Large intestine (tissue), 12 donors: ENCODE data around the gene FOXL2NB. TPM values are rescaled to one million over a fixed set of nuclear protein-coding genes. Genes with fewer than 3 reads are reported as not detected.
A peak's percentile ranks its signal among the peaks of the same experiment; 100 is the strongest.

ENCODE experiments used
- DNase-seq, 2 donors: peaks; one replicate each; pipeline versions ENCODE4 v3.0.0 to v3.0.0-alpha.2; 2013
- H3K27ac ChIP-seq: one replicate; pipeline ENCODE4 v1.5.1; 2013; ENCODE audit warnings: low read length
- H3K27me3 ChIP-seq: 2 replicates; pipeline ENCODE4 v1.6.1; 2013; ENCODE audit warnings: low read length; ENCODE audit not compliant: control insufficient read depth, insufficient read depth
- H3K36me3 ChIP-seq: 2 replicates; pipeline ENCODE4 v1.6.1; 2013; ENCODE audit warnings: low read length; ENCODE audit not compliant: control insufficient read depth, insufficient read depth
- H3K4me1 ChIP-seq: one replicate; pipeline ENCODE4 v1.6.1; 2013; ENCODE audit warnings: low read length; ENCODE audit not compliant: control insufficient read depth, insufficient read depth
- H3K4me3 ChIP-seq: one replicate; pipeline ENCODE4 v1.5.1; 2013; ENCODE audit warnings: low read length
- H3K9me3 ChIP-seq: one replicate; pipeline ENCODE4 v1.6.1; 2013; ENCODE audit warnings: mild to moderate bottlenecking, low read depth, low read length, moderate library complexity; ENCODE audit not compliant: control insufficient read depth
- WGBS: methylation state at CpG from one replicate; pipeline ENCODE4 v1.1.5; 2013; ENCODE audit warnings: low lambda C conversion rate; ENCODE audit not compliant: insufficient coverage; 5-methylcytosine and 5-hydroxymethylcytosine counted together
- long read RNA-seq, 11 donors: transcript quantifications; one replicate each; lab custom pipeline, GENCODE V29; 2026
- polyA plus RNA-seq: library from polyadenylated mRNA; unstranded; fragments of 120-200 nt; gene quantifications from one replicate; pipeline ENCODE4 v1.2.1, GENCODE V29; 2013

FOXL2NB gene
- polyA plus RNA-seq = not detected
- long read RNA-seq, donor 1 = 0 reads
- long read RNA-seq, donor 2 = 0 reads
- long read RNA-seq, donor 3 = 0 reads
- long read RNA-seq, donor 4 = 0 reads
- long read RNA-seq, donor 5 = 0 reads
- long read RNA-seq, donor 6 = 0 reads
- long read RNA-seq, donor 7 = 0 reads
- long read RNA-seq, donor 8 = 0 reads
- long read RNA-seq, donor 9 = 0 reads
- long read RNA-seq, donor 10 = 0 reads
- long read RNA-seq, donor 11 = 0 reads

GRCh38 chr3:138946663-138947494, at the start of gene FOXL2NB, which contains the start of gene FOXL2:
Gene FOXL2NB, plus strand, starts transcription at chr3:138947217. Its CDS starts 148 bp downstream, at chr3:138947365.
Gene FOXL2, minus strand, starts transcription at chr3:138947137. Its CDS starts 415 bp downstream, at chr3:138946722.
- no peak within 1 kb of the TSS for H3K4me3 ChIP-seq
- DNase-seq = peak in 1 of 2 donors; percentile 33
- H3K4me1 ChIP-seq = peaks cover 11% of the 10 kb centered on the region
- H3K36me3 ChIP-seq = no peaks in the 10 kb centered on the region
- H3K27ac ChIP-seq = no peak within 1 kb of the TSS
- no CpG with 5 or more reads among the region's 78 CpGs for WGBS
- H3K27me3 ChIP-seq = peaks cover 98% of the 10 kb centered on the region
- peaks cover 21% of the 10 kb centered on the region for H3K9me3 ChIP-seq

DNA sequence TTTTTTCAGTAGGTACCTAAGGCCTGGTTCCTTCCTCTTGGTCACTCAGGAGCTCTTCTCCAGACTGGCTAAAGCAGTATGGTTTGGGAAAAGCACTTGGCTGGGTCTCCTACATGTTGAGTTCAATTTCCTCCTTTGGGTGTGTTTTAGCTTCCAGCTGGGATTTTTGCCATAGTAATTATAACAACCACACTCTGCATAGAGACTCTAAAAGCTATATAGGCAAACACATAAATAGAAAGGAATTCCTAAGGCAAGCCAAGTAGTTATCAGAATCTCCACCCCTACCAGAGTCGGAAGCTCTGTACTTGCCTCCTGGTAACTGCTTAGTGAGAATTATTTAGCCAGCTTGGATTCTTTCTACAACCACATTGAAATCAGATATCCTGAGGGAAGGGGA, 48.7 kb upstream of the FOXL2NB start:
- no peak overlapping the region for H3K27ac ChIP-seq
- WGBS = no CpG with 5 or more reads among the region's 1 CpG

DNA sequence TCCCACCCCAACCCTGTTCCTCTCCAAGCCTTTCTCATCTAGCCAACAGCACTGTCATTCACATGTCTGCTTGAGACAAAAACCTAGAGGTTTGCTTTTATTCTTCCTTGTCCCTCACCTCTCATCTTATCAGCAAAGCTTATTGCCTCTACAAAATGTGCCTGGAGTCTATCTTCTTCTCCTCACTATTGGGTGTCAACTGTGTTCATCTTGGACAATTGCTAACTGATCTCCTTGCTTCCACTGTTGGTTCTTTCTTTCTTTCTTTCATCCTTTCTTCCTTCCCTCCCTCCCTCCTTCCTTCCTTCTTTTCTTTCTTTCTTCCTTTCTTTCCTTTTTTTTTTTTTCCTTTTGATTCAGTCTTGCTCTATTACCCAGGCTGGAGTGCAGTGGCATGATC, 48.3 kb upstream of the FOXL2NB start:
- no peaks in the 10 kb centered on the region for H3K27me3 ChIP-seq
- no peaks in the 10 kb centered on the region for H3K36me3 ChIP-seq
- no peaks in the 10 kb centered on the region for H3K9me3 ChIP-seq
- DNase-seq = no peak
- no peak overlapping the region for H3K4me3 ChIP-seq
- H3K4me1 ChIP-seq = no peaks in the 10 kb centered on the region
- H3K27ac ChIP-seq = no peak overlapping the region

More for the DNA sequence above, 48.7 kb upstream of the FOXL2NB start:
- Histone ChIP-seq H3K4me1 (no peaks in the 10 kb centered on the region), H3K4me3 (no peak overlapping the region), H3K36me3 (no peaks in the 10 kb centered on the region), H3K9me3 (no peaks in the 10 kb centered on the region), H3K27me3 (no peaks in the 10 kb centered on the region)
- no peak for DNase-seq

DNA sequence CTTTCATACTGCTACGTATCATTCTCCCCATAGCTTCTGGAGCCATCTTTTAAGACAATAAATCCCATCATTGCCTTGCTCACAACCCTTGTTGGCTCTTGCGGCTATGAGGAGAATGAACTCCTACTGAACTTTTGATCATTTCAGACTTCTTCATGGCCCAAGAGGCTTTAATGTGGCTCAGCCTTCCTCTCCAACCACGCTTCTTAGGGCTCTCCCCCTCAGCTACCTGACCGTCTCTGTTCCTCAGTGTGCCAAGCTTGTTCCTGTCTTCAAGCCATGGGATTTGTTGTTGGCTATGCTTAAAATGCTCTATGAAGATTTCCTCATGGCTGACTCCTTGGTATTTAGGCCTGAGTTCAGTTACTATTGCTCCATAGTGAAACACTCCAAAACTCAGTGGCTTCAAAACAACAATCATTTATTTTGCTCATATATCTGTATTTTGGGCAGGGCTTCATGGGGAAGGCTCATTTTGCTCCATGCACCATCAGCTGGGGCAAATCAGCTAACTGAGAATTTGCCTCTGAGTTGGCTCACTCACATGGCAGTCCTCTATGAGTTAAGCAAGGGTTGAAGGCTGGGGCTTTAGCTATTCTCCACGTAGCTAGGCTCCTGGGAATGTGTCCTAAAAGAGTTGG, 47.5 kb upstream of the FOXL2NB start:
- Histone ChIP-seq H3K4me1 (no peaks in the 10 kb centered on the region), H3K27ac (no peak overlapping the region)
- WGBS = no CpG with 5 or more reads among the region's 5 CpGs

GRCh38 chr3:138901567-138901966, 45.5 kb upstream of the FOXL2NB start:
- no CpG with 5 or more reads among the region's 8 CpGs for WGBS

More for the DNA sequence above, 47.5 kb upstream of the FOXL2NB start:
- Histone ChIP-seq H3K36me3 (no peaks in the 10 kb centered on the region), H3K27me3 (no peaks in the 10 kb centered on the region), H3K9me3 (no peaks in the 10 kb centered on the region), H3K4me3 (no peak overlapping the region)
- DNase-seq = no peak

GRCh38 chr3:138902171-138902570, 44.8 kb upstream of the FOXL2NB start:
- Histone ChIP-seq H3K27ac (no peak overlapping the region), H3K4me1 (no peaks in the 10 kb centered on the region), H3K36me3 (no peaks in the 10 kb centered on the region), H3K27me3 (no peaks in the 10 kb centered on the region), H3K9me3 (no peaks in the 10 kb centered on the region), H3K4me3 (no peak overlapping the region)
- no CpG with 5 or more reads among the region's 1 CpG for WGBS
- no peak for DNase-seq

More at GRCh38 chr3:138901567-138901966, 45.5 kb upstream of the FOXL2NB start:
- Histone ChIP-seq H3K9me3 (no peaks in the 10 kb centered on the region), H3K4me1 (no peaks in the 10 kb centered on the region), H3K36me3 (no peaks in the 10 kb centered on the region), H3K27me3 (no peaks in the 10 kb centered on the region), H3K27ac (no peak overlapping the region), H3K4me3 (no peak overlapping the region)
- DNase-seq = no peak

GRCh38 chr3:138907539-138907938, 39.5 kb upstream of the FOXL2NB start:
- no CpG with 5 or more reads among the region's 3 CpGs for WGBS
- no peak overlapping the region for H3K4me3 ChIP-seq
- no peaks in the 10 kb centered on the region for H3K4me1 ChIP-seq
- H3K27ac ChIP-seq = no peak overlapping the region
- no peak for DNase-seq
- H3K9me3 ChIP-seq = no peaks in the 10 kb centered on the region
- H3K36me3 ChIP-seq = no peaks in the 10 kb centered on the region
- no peaks in the 10 kb centered on the region for H3K27me3 ChIP-seq

DNA sequence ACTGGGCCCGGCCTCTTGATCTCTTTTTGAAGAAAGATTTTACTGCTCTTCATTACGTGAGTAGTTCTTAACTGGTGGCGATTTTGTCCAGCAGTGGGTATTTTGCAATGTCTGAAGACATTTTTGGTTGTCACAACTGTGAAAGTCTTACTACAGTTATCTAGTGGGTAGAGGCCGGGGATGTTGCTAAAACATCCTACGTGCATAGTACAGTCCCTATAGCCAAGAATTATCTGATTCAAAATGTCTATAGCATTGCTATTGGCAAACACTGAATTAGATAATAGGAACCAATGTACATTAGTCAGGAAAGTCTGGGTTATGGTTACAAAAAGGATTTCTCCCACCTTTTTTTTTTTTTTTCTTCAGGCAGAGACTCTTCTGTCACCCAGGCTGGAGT, 38.2 kb upstream of the FOXL2NB start:
- Histone ChIP-seq H3K4me3 (no peak overlapping the region), H3K9me3 (no peaks in the 10 kb centered on the region), H3K27ac (no peak overlapping the region), H3K4me1 (no peaks in the 10 kb centered on the region), H3K27me3 (no peaks in the 10 kb centered on the region), H3K36me3 (no peaks in the 10 kb centered on the region)
- no peak for DNase-seq
- no CpG with 5 or more reads among the region's 5 CpGs for WGBS

GRCh38 chr3:138909904-138910303, 37.1 kb upstream of the FOXL2NB start:
- H3K36me3 ChIP-seq = no peaks in the 10 kb centered on the region
- H3K9me3 ChIP-seq = no peaks in the 10 kb centered on the region
- peaks cover 3% of the 10 kb centered on the region for H3K4me1 ChIP-seq
- no peaks in the 10 kb centered on the region for H3K27me3 ChIP-seq
- peak in 1 of 2 donors; percentile 23 for DNase-seq
- no peak overlapping the region for H3K4me3 ChIP-seq
- no peak overlapping the region for H3K27ac ChIP-seq

DNA sequence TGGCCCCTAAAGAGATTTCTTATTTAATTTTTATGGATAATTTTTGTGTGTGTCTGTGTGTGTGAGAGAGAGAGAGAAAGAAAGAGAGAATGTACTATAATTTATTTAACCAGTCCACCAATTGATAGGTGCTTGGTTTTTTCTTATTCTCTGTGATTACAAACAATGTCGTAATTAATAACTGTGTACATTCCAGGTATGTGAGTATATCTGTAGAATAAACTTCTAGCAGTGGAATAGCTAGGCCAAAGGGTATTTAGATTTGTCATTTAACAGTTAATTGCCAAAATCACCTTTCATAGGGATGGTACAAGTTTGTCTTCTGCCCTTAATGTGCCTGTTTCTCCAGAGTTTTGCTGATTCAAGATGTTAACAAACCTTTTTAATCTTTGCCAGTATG, 35.4 kb upstream of the FOXL2NB start:
- H3K27ac ChIP-seq = no peak overlapping the region
- no peak overlapping the region for H3K4me3 ChIP-seq
- no peak for DNase-seq
- no CpG with 5 or more reads among the region's 1 CpG for WGBS
- peaks cover 6% of the 10 kb centered on the region for H3K4me1 ChIP-seq
- no peaks in the 10 kb centered on the region for H3K27me3 ChIP-seq
- H3K9me3 ChIP-seq = no peaks in the 10 kb centered on the region
- H3K36me3 ChIP-seq = no peaks in the 10 kb centered on the region
